Measurements from ENCODE around the gene TMEM14C.

GRCh38 chr6:10719964-10720264, 3.0 kb upstream of the TMEM14C start:
- TF ChIP-seq, protein P1, sequence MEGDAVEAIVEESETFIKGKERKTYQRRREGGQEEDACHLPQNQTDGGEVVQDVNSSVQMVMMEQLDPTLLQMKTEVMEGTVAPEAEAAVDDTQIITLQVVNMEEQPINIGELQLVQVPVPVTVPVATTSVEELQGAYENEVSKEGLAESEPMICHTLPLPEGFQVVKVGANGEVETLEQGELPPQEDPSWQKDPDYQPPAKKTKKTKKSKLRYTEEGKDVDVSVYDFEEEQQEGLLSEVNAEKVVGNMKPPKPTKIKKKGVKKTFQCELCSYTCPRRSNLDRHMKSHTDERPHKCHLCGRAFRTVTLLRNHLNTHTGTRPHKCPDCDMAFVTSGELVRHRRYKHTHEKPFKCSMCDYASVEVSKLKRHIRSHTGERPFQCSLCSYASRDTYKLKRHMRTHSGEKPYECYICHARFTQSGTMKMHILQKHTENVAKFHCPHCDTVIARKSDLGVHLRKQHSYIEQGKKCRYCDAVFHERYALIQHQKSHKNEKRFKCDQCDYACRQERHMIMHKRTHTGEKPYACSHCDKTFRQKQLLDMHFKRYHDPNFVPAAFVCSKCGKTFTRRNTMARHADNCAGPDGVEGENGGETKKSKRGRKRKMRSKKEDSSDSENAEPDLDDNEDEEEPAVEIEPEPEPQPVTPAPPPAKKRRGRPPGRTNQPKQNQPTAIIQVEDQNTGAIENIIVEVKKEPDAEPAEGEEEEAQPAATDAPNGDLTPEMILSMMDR (conservative IDR thresholded peaks at IDR 0.05; ENCODE audit: low read depth in 2 of 2): no peak
- TF ChIP-seq, protein P2, sequence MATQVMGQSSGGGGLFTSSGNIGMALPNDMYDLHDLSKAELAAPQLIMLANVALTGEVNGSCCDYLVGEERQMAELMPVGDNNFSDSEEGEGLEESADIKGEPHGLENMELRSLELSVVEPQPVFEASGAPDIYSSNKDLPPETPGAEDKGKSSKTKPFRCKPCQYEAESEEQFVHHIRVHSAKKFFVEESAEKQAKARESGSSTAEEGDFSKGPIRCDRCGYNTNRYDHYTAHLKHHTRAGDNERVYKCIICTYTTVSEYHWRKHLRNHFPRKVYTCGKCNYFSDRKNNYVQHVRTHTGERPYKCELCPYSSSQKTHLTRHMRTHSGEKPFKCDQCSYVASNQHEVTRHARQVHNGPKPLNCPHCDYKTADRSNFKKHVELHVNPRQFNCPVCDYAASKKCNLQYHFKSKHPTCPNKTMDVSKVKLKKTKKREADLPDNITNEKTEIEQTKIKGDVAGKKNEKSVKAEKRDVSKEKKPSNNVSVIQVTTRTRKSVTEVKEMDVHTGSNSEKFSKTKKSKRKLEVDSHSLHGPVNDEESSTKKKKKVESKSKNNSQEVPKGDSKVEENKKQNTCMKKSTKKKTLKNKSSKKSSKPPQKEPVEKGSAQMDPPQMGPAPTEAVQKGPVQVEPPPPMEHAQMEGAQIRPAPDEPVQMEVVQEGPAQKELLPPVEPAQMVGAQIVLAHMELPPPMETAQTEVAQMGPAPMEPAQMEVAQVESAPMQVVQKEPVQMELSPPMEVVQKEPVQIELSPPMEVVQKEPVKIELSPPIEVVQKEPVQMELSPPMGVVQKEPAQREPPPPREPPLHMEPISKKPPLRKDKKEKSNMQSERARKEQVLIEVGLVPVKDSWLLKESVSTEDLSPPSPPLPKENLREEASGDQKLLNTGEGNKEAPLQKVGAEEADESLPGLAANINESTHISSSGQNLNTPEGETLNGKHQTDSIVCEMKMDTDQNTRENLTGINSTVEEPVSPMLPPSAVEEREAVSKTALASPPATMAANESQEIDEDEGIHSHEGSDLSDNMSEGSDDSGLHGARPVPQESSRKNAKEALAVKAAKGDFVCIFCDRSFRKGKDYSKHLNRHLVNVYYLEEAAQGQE (IDR thresholded peaks at IDR 0.05; ENCODE audit: unreplicated experiment): no peak
- no peak for TF ChIP-seq EZH2phosphoT487 (IDR thresholded peaks at IDR 0.05; ENCODE audit: unreplicated experiment)
- TF ChIP-seq EZH2 (IDR thresholded peaks at IDR 0.05; ENCODE audit: low read depth, unreplicated experiment): no peak
- TF ChIP-seq POLR2AphosphoS5 (IDR thresholded peaks at IDR 0.05; ENCODE audit: low read depth): no peak
- TF ChIP-seq JUNB (IDR thresholded peaks at IDR 0.05; ENCODE audit: unreplicated experiment): no peak
- TF ChIP-seq NANOG (IDR thresholded peaks at IDR 0.05; ENCODE audit: borderline replicate concordance): no peak
- no peak for TF ChIP-seq CREB1 (CRISPR knock-in tag; IDR thresholded peaks at IDR 0.05; ENCODE audit: low read depth)
- no peak for TF ChIP-seq ZNF462 (CRISPR knock-in tag; IDR thresholded peaks at IDR 0.05)
- TF ChIP-seq STAT1 (IDR thresholded peaks at IDR 0.05; ENCODE audit: unreplicated experiment): no peak
- TF ChIP-seq, protein P3, sequence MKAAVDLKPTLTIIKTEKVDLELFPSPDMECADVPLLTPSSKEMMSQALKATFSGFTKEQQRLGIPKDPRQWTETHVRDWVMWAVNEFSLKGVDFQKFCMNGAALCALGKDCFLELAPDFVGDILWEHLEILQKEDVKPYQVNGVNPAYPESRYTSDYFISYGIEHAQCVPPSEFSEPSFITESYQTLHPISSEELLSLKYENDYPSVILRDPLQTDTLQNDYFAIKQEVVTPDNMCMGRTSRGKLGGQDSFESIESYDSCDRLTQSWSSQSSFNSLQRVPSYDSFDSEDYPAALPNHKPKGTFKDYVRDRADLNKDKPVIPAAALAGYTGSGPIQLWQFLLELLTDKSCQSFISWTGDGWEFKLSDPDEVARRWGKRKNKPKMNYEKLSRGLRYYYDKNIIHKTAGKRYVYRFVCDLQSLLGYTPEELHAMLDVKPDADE (IDR thresholded peaks at IDR 0.05): no peak
- no peak for TF ChIP-seq ZNF331 (CRISPR knock-in tag; IDR thresholded peaks at IDR 0.05; ENCODE audit: low read depth)
- TF ChIP-seq ZNF114 (CRISPR knock-in tag; IDR thresholded peaks at IDR 0.05): no peak

Measured in GM23338 (cell line).